MM.1S (cell line): ENCODE results near the gene MRAS.
A peak's percentile ranks its signal among the peaks of the same experiment; 100 is the strongest.

Source experiments
- DNase-seq: peaks from one replicate; pipeline ENCODE4 v3.0.0-alpha.2; 2015
- H2AFZ ChIP-seq: fragments of 300-600 bp; sonication (generic); 2 replicates; pipeline ENCODE4 v1.6.0; 2016; ENCODE audit warnings: antibody characterized with exemption, low read length
- H3F3A ChIP-seq: fragments of 300-600 bp; sonication (generic); 2 replicates; pipeline ENCODE4 v1.6.1; 2016; ENCODE audit warnings: mild to moderate bottlenecking, antibody characterized with exemption, low read length, moderate library complexity, mixed read lengths; ENCODE audit not compliant: insufficient read depth
- H3K27ac ChIP-seq: fragments of 300-600 bp; sonication (generic); 2 replicates; pipeline ENCODE4 v1.5.1; 2016; ENCODE audit warnings: mild to moderate bottlenecking, low read length
- H3K27me3 ChIP-seq: fragments of 300-600 bp; sonication (generic); replicated peaks from 2 replicates; pipeline ENCODE4 v1.6.0; 2016; ENCODE audit warnings: low read length; ENCODE audit not compliant: insufficient read depth
- H3K36me3 ChIP-seq: fragments of 300-600 bp; sonication (generic); replicated peaks from 2 replicates; pipeline ENCODE4 v1.6.1; 2016; ENCODE audit warnings: mild to moderate bottlenecking, low read length, mixed read lengths; ENCODE audit not compliant: insufficient read depth
- H3K4me1 ChIP-seq: fragments of 300-600 bp; sonication (generic); 2 replicates; pipeline ENCODE4 v1.6.1; 2016; ENCODE audit warnings: low read length, mixed read lengths
- H3K4me2 ChIP-seq: fragments of 300-600 bp; sonication (generic); 2 replicates; pipeline ENCODE4 v1.6.0; 2016; ENCODE audit warnings: low read depth, low read length
- H3K4me3 ChIP-seq: fragments of 300-600 bp; sonication (generic); 2 replicates; pipeline ENCODE4 v1.5.1; 2016; ENCODE audit warnings: low read length, mixed read lengths
- H3K79me2 ChIP-seq: fragments of 300-600 bp; sonication (generic); 2 replicates; pipeline ENCODE4 v1.6.1; 2016; ENCODE audit warnings: mixed run types, low read length, mixed read lengths
- H3K9ac ChIP-seq: fragments of 300-600 bp; sonication (generic); 2 replicates; pipeline ENCODE4 v1.6.1; 2016; ENCODE audit warnings: low read length, mixed read lengths
- H3K9me2 ChIP-seq: fragments of 300-600 bp; sonication (generic); replicated peaks from 2 replicates; pipeline ENCODE4 v1.6.1; 2016; ENCODE audit warnings: mild to moderate bottlenecking, low read length, mixed read lengths; ENCODE audit not compliant: insufficient read depth
- H3K9me3 ChIP-seq: fragments of 300-600 bp; sonication (generic); replicated peaks from 2 replicates; pipeline ENCODE4 v1.6.1; 2016; ENCODE audit warnings: mild to moderate bottlenecking, low read length, mixed read lengths; ENCODE audit not compliant: insufficient read depth
- H4K20me1 ChIP-seq: fragments of 300-600 bp; sonication (generic); 2 replicates; pipeline ENCODE4 v1.6.1; 2016; ENCODE audit warnings: mild to moderate bottlenecking, low read length, moderate library complexity, mixed read lengths; ENCODE audit not compliant: insufficient read depth
- EZH2 ChIP-seq: fragments of 300-600 bp; sonication (generic); optimal IDR thresholded peaks from 2 replicates; pipeline ENCODE3; 2017; ENCODE audit warnings: low read depth, mild to moderate bottlenecking, antibody characterized with exemption, low read length, mixed read lengths
- EZH2phosphoT487 ChIP-seq: fragments of 300-600 bp; sonication (generic); IDR thresholded peaks from 2 replicates; pipeline ENCODE4 v1.6.1; 2018; ENCODE audit warnings: antibody characterized with exemption, low read length
- TF ChIP-seq, protein P1 (sequence below): fragments of 300-600 bp; sonication (generic); IDR thresholded peaks from 2 replicates; pipeline ENCODE4 v1.5.1; 2016; ENCODE audit warnings: antibody characterized with exemption, low read length, mixed read lengths

The MRAS gene

DNA sequence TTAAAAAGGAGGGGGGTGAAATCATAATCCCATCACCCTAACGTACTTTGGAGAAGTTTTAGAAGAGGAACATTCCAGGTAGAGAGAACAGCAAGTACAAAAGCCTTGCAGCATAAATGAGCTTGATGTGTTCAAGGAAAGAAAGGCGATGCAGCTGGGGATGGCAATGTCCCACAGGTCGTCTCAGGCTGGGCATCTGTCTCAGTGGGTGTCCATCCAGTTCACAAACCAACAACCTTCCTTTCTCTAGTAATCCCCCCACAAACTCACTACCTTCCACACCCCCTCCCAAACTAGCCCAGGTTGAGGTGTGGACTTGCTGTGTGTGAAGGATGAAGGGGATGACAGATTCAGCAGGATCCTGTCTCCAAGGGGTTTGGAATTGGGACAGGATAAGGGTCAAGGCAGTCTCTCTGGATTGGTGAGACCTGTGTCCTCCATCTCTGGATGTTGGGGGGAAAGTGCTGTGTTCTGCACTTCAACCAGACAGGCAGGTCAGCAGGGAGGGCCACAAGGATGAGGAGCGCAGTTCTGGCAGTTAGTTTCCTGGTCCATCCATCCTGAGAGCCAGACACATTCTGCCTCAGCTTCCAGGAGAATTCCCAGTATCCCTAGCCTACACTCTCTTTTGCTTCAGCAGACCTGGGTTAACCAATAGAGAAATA lies 84.3 kb downstream of the MRAS start:
- Histone ChIP-seq H3K4me2 (no peak overlapping the region), H3K36me3 (no peaks in the 10 kb centered on the region), H3K27me3 (peaks cover 6% of the 10 kb centered on the region; the same call in 1 of the 2 replicates), H3K27ac (no peak overlapping the region), H2AFZ (no peak overlapping the region), H4K20me1 (no peaks in the 10 kb centered on the region), H3K4me1 (no peaks in the 10 kb centered on the region), H3K9me2 (no peaks in the 10 kb centered on the region), H3K9ac (no peak overlapping the region), H3K79me2 (no peaks in the 10 kb centered on the region), H3K4me3 (no peak overlapping the region), H3K9me3 (no peaks in the 10 kb centered on the region), H3F3A (no peaks in the 10 kb centered on the region)
- TF ChIP-seq EZH2phosphoT487 (no peak), EZH2 (no peak)
- TF ChIP-seq, protein P1, sequence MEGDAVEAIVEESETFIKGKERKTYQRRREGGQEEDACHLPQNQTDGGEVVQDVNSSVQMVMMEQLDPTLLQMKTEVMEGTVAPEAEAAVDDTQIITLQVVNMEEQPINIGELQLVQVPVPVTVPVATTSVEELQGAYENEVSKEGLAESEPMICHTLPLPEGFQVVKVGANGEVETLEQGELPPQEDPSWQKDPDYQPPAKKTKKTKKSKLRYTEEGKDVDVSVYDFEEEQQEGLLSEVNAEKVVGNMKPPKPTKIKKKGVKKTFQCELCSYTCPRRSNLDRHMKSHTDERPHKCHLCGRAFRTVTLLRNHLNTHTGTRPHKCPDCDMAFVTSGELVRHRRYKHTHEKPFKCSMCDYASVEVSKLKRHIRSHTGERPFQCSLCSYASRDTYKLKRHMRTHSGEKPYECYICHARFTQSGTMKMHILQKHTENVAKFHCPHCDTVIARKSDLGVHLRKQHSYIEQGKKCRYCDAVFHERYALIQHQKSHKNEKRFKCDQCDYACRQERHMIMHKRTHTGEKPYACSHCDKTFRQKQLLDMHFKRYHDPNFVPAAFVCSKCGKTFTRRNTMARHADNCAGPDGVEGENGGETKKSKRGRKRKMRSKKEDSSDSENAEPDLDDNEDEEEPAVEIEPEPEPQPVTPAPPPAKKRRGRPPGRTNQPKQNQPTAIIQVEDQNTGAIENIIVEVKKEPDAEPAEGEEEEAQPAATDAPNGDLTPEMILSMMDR = no peak
- DNase-seq = no peak

- no peaks in the 10 kb centered on the region for H3F3A ChIP-seq
- no peaks in the 10 kb centered on the region for H3K79me2 ChIP-seq
- H3K4me3 ChIP-seq = no peak overlapping the region
- no peak overlapping the region for H3K9ac ChIP-seq
- TF ChIP-seq, protein P1 = no peak
- TF ChIP-seq EZH2phosphoT487 (no peak), EZH2 (no peak)
- H3K4me1 ChIP-seq = no peaks in the 10 kb centered on the region
- H2AFZ ChIP-seq = peak overlapping the region; percentile 1; the same call in 1 of the 2 replicates
- no peak for DNase-seq
- H3K9me2 ChIP-seq = no peaks in the 10 kb centered on the region
- peaks cover 6% of the 10 kb centered on the region; the same call in 1 of the 2 replicates for H3K27me3 ChIP-seq
- no peak overlapping the region for H3K27ac ChIP-seq
- no peaks in the 10 kb centered on the region for H3K36me3 ChIP-seq
- no peaks in the 10 kb centered on the region for H4K20me1 ChIP-seq
- H3K4me2 ChIP-seq = peak overlapping the region; percentile 61; the same call in 1 of the 2 replicates
- H3K9me3 ChIP-seq = no peaks in the 10 kb centered on the region
Measured at GRCh38 chr3:138433892-138434275, 85.5 kb downstream of the MRAS start.

- H3F3A ChIP-seq = no peaks in the 10 kb centered on the region
- peaks cover 6% of the 10 kb centered on the region; the same call in 1 of the 2 replicates for H3K27me3 ChIP-seq
- peak within 1 kb of the TSS; percentile 61 for H3K4me2 ChIP-seq
- peak; percentile 72 for DNase-seq
- peak within 1 kb of the TSS; percentile 1; the same call in 1 of the 2 replicates for H2AFZ ChIP-seq
- H3K4me1 ChIP-seq = no peaks in the 10 kb centered on the region
- H3K36me3 ChIP-seq = no peaks in the 10 kb centered on the region
- H3K27ac ChIP-seq = no peak within 1 kb of the TSS
- no peaks in the 10 kb centered on the region for H3K79me2 ChIP-seq
- H3K9me2 ChIP-seq = no peaks in the 10 kb centered on the region
- no peak within 1 kb of the TSS for H3K9ac ChIP-seq
- TF ChIP-seq EZH2 (no peak), EZH2phosphoT487 (no peak)
- TF ChIP-seq, protein P1 = no peak
- H3K9me3 ChIP-seq = no peaks in the 10 kb centered on the region
- H4K20me1 ChIP-seq = no peaks in the 10 kb centered on the region
- H3K4me3 ChIP-seq = peak within 1 kb of the TSS; percentile 14; the same call in 1 of the 2 replicates
Measured at GRCh38 chr3:138434276-138434874, 86.0 kb downstream of the MRAS start, which contains the start of gene ESYT3. TSS of gene ESYT3 (plus strand) at chr3:138434616. CDS start at chr3:138434799, 183 bp downstream.
